Fibroblast of mammary gland (primary cell): ENCODE measurements around the gene CFAP298.

Experiments used
- DNase-seq: peaks from one replicate; pipeline ENCODE4 v3.0.0-alpha.2; 2010; ENCODE audit warnings: low read depth
- H3K4me3 ChIP-seq: 2 replicates; pipeline ENCODE4 v1.5.1; 2011; ENCODE audit warnings: low read depth, mild to moderate bottlenecking, low read length, moderate library complexity; ENCODE audit not compliant: control insufficient read depth
- CTCF ChIP-seq: conservative IDR thresholded peaks from 2 replicates; pipeline ENCODE4 v1.5.1; 2011; ENCODE audit warnings: low read depth, low read length, inconsistent platforms; ENCODE audit not compliant: control insufficient read depth, insufficient read depth

The CFAP298 gene

GRCh38 chr21:32597205-32597604 lies 15.0 kb downstream of the CFAP298 start:
- TF ChIP-seq CTCF = no peak
- H3K4me3 ChIP-seq = no peak overlapping the region
- peak; percentile 97 for DNase-seq

- DNase-seq = no peak
- H3K4me3 ChIP-seq = no peak overlapping the region
- no peak for TF ChIP-seq CTCF
These were observed 16.7 kb downstream of the CFAP298 start for GRCh38 chr21:32595431-32595830.

- no peak for DNase-seq
- H3K4me3 ChIP-seq = no peak overlapping the region
- TF ChIP-seq CTCF = no peak
These were observed 18.5 kb downstream of the CFAP298 start for GRCh38 chr21:32593690-32594089.

GRCh38 chr21:32592929-32593502 lies 19.2 kb downstream of the CFAP298 start:
- no peak for DNase-seq
- TF ChIP-seq CTCF = no peak

GRCh38 chr21:32590130-32590529 lies 22.0 kb downstream of the CFAP298 start:
- no peak overlapping the region for H3K4me3 ChIP-seq
- DNase-seq = no peak
- TF ChIP-seq CTCF = no peak

More at GRCh38 chr21:32592929-32593502, 19.2 kb downstream of the CFAP298 start:
- H3K4me3 ChIP-seq = no peak overlapping the region

GRCh38 chr21:32587651-32588050 lies 24.5 kb downstream of the CFAP298 start:
- H3K4me3 ChIP-seq = no peak overlapping the region
- no peak for DNase-seq
- TF ChIP-seq CTCF = no peak

- no peak for DNase-seq
- no peak for TF ChIP-seq CTCF
- no peak overlapping the region for H3K4me3 ChIP-seq
These were observed 25.1 kb downstream of the CFAP298 start for GRCh38 chr21:32587120-32587519.
